DMS 273 treated with DMSO at 0.1 percent for 48 hours (cell line): ENCODE measurements around the gene TBX1.
"Not testable (repeated sequence)": the region's sequence is repeated elsewhere in the genome, so short reads cannot be mapped to it uniquely, and the experiment has no call there.

Experiments used
- DNase-seq: peaks from one replicate; lab custom pipeline; 2025; lab: John Stamatoyannopoulos, UW

Gene TBX1

DNA sequence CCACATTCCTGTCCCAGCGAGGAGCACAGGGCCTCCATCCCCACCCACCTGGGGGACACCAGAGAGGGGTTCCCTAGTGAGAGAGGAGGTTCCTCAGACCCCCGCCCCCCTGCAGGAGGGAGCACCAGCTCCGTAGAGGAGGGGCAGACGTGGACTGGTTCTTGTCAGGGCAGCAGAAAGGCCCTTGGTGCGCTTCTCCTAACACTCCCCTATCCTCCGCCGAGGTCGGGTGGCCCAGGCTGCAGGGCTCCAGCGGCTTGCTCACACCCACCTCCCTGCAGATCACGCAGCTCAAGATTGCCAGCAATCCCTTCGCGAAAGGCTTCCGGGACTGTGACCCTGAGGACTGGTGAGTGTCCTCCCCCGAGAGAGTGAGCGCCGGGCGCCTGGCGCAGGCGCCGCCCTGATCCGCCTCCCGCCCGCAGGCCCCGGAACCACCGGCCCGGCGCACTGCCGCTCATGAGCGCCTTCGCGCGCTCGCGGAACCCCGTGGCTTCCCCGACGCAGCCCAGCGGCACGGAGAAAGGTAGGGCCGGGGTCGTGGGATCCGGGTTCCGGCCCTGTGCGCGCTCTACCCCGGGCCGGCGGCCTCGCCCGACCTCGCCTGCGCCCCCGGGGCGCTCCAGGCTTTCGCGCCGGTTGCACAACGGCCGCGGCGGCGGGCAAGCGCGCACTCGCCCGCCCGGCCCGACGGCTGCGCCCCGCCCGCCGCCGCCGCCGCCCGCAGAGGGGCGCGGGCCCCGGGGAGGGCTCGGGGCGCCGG lies 5.1 kb downstream of the TBX1 start:
- DNase-seq = no peak

DNA sequence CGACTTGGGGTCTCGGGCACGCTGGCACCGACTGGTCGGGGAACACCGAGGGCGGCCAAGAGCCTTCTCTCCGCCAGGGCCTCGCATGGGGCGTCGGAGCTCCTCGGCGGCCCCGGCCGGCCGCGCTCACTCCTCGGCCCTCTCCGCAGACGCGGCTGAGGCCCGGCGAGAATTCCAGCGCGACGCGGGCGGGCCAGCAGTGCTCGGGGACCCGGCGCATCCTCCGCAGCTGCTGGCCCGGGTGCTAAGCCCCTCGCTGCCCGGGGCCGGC lies 5.6 kb downstream of the TBX1 start:
- no peak for DNase-seq

- DNase-seq = no peak
These were observed 6.2 kb downstream of the TBX1 start for GRCh38 chr22:19766511-19767426.

GRCh38 chr22:19767427-19768341 lies 7.1 kb downstream of the TBX1 start:
- no peak for DNase-seq

- DNase-seq = no peak
These were observed 8.8 kb downstream of the TBX1 start for GRCh38 chr22:19769393-19769715.

DNA sequence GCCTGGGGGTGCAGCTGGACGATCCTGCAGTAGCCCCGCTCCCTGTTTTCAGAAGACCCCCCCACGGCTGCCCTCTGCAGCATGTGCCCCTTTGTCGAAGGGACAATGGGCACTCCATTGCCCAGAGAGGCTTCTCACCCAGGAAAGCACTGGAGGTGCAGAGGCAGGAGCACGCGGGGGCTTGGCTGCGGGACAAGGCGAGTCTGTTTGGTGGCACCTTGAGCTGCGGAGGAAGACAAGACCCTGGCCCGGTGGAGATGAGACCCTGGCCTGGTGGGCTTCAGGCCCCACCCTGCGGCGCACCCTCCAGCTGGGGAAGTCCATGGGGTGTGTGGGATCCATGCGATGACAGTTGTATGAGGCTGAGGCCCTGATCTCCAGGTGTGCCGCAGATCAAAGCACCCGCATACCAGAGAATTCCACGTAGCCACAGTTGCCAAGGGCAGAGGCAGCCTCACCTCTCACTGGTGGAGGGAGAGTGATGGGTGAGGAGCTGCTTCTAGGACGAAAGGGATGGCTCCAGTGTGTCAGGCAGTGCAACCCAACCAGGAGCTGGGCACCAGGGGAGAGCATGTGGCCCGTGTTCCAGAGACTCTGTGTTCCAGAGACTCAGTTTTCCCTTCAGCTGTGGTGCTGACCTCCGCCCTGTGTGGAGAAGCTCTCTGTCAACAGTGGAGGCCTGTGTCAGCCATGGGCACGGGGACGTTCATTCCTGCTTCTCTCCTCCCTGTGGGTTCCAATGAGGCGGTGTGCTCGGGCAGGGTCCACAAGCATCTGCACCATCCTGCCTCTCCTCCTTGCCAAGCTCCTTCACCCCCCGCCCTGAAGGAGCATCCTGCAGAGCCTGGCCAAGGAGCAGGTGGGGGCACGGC lies 10.0 kb downstream of the TBX1 start:
- no peak for DNase-seq

DNA sequence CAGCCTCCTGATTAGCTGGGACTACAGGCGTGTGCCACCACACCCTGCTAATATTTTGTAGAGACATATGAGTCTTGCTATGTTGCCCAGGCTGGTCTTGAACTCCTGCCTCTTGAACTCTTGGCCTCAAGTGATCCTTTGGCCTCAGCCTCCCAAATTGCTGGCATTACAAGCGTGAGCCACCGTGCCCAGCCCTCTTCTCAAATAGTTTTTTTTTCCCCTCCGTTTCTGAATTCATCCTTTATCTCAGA lies 11.8 kb downstream of the TBX1 start:
- no peak for DNase-seq

DNA sequence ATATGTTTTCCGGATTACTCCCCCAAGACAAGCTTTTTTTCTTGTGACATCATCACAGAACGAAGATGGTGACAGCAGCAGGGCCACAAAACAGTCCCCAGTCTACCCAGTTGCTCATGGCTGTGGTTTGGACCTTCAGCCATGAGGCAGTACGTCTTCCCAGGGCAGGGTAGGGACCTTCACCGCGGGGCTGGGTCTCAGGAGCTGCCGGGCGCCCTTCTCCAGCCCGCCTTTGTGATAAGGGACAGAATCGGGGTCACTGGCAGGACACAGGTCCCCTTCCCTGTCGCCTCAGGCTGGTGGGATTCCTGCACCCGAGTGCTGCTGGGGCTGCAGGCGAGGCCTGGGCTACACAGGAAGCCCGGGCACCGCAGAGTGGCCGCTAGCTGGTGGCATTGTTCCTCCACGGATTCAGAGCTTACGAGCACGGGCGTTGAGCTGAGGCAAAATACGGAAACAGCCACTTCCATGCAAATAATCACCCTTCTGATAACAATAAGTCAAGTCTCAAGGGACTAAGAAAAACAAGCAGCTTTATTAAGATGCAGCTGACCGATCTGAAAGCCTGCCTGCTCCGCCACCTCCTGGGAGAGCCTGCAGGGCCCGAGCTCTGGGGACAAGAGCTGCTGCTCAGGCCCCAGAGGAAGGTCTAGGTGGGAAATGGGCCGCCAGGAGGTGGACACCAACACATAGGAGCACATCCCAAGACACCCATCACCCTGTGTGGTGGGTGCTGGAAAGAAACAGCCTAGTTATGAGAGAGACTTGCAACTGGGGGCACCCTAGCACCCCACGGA lies 12.3 kb downstream of the TBX1 start:
- no peak for DNase-seq

- no peak for DNase-seq
These were observed 13.0 kb downstream of the TBX1 start for GRCh38 chr22:19773470-19774040.

- no peak for DNase-seq
These were observed 14.1 kb downstream of the TBX1 start for GRCh38 chr22:19774628-19775027.

GRCh38 chr22:19775496-19776325 lies 15.1 kb downstream of the TBX1 start:
- DNase-seq = no peak

- no peak for DNase-seq
These were observed 16.0 kb downstream of the TBX1 start for GRCh38 chr22:19776433-19777031.

DNA sequence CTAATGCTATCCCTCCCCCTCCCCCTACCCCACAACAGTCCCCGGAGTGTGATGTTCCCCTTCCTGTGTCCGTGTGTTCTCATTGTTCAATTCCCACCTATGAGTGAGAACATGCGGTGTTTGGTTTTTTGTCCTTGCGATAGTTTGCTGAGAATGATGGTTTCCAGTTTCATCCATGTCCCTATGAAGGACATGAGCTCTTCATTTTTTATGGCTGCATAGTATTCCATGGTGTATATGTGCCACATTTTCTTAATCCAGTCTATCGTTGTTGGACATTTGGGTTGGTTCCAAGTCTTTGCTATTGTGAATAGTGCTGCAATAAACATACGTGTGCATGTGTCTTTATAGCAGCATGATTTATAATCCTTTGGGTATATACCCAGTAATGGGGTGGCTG lies 16.6 kb downstream of the TBX1 start:
- DNase-seq = not testable (repeated sequence)

DNA sequence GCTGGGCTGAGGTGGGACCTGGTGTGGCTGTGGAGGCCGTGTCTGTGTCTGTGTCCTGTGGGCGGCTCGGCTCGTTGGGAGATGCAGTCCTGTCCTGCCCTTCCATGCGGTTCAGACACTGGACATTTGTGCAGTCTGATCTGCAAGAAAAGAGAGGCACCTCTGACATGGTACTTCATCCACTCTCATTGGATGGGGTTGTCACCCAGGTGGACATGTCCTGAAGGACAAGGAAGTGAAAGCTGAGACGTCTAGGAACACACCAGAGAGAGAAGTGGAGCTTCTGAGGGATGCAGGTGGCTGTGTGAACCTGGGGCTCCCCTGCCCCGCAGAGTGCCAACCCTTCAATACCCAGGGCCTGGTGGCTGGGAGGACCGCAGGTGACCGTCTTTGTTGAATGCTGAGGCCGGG lies 18.4 kb downstream of the TBX1 start:
- DNase-seq = no peak

DNA sequence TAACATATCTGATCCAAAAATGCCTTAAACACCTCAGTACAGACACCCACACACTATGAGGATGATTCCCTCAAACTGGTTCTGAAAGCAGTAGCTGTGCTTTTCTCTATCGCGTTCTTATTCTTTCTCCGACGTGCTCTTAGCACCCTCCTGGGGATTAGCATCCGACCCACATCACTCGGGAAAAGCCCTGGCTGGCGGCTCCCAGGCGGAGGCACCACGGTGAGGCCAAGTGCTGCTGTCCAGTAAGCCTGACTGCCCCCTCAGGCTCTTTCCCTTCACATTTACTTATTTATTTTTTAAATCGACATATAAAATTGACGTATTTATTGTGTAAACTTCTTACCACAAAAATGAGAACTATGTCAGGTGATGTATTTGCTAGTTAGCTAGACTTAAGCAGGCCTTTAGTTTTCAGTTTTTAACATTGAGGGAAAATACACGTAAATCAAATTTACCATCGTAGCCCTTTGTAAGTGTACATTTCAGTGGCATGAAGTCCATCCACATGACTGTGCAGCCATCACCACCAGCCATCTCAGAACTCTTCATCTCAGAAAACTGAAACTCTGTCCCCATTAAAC lies 19.2 kb downstream of the TBX1 start:
- DNase-seq = no peak

GRCh38 chr22:19782533-19782932 lies 22.0 kb downstream of the TBX1 start:
- no peak for DNase-seq

- no peak for DNase-seq
These were observed 23.2 kb downstream of the TBX1 start for GRCh38 chr22:19783586-19784383.
